Calu3 (cell line): ENCODE data around the gene NRM. TPM values are rescaled to one million over a fixed set of nuclear protein-coding genes. Genes with fewer than 3 reads are reported as not detected.

ENCODE experiments used
- BruUV-seq: library from RNA; stranded (reverse); fragments of 400-500 nt; replicated peaks from 2 replicates; lab custom pipeline; 2021; lab: Mats Ljungman, UMichigan
- CTCF ChIA-PET: fragments of 300-600 bp; sonication (Branson Sonifier 250); formaldehyde crosslinking; loops from one replicate; lab custom pipeline; 2022; ENCODE audit warnings: antibody characterized with exemption; lab: Charles Lee
- DNase-seq: peaks from one replicate; pipeline ENCODE4 v3.0.0; 2022
- H3K27ac Mint-ChIP-seq: one replicate; pipeline ENCODE4 v1.8.0; 2022; ENCODE audit warnings: mixed read lengths; ENCODE audit not compliant: unreplicated experiment
- H3K27me3 Mint-ChIP-seq: one replicate; pipeline ENCODE4 v1.8.0; 2022; ENCODE audit warnings: mixed read lengths; ENCODE audit not compliant: unreplicated experiment
- H3K36me3 Mint-ChIP-seq: one replicate; pipeline ENCODE4 v1.8.0; 2022; ENCODE audit warnings: mild to moderate bottlenecking, moderate library complexity, mixed read lengths; ENCODE audit not compliant: insufficient read depth, unreplicated experiment
- H3K4me1 Mint-ChIP-seq: one replicate; pipeline ENCODE4 v1.8.0; 2022; ENCODE audit warnings: mild to moderate bottlenecking, low read depth, mixed read lengths; ENCODE audit not compliant: unreplicated experiment
- H3K4me3 Mint-ChIP-seq: one replicate; pipeline ENCODE4 v1.8.0; 2022; ENCODE audit warnings: mild to moderate bottlenecking, low read depth, moderate library complexity, mixed read lengths; ENCODE audit not compliant: unreplicated experiment
- H3K9me3 Mint-ChIP-seq: one replicate; pipeline ENCODE4 v1.8.0; 2022; ENCODE audit warnings: low read depth, mixed read lengths; ENCODE audit not compliant: unreplicated experiment
- intact Hi-C: fragments of 100-400 bp; cut with micrococcal nuclease; formaldehyde crosslinking; loops from one replicate; pipeline ENCODE4 v1.10.0; 2022; ENCODE audit not compliant: unreplicated experiment
- total RNA-seq: library from RNA; stranded (reverse); gene quantifications from 2 replicates; pipeline ENCODE4 v1.2.3, GENCODE V29; 2022
- TF ChIP-seq, protein P1 (sequence below): fragments of 200-600 bp; IDR thresholded peaks from one replicate; pipeline ENCODE4 v1.8.0; 2022; ENCODE audit warnings: antibody characterized with exemption; ENCODE audit not compliant: unreplicated experiment

Gene NRM
- total RNA-seq, 1 experiment from 2014 or later: 30.2 TPM

GRCh38 chr6:30732237-30732943, 41.6 kb upstream of the NRM start:
- H3K4me3 Mint-ChIP-seq: no peak overlapping the region
- peaks cover 92% of the 10 kb centered on the region for H3K36me3 Mint-ChIP-seq
- peaks cover 38% of the 10 kb centered on the region for H3K4me1 Mint-ChIP-seq
- no peaks in the 10 kb centered on the region for H3K9me3 Mint-ChIP-seq
- DNase-seq: no peak
- intact Hi-C loops: loop anchor here (5.0 kb wide), 1 partner anchor 355 kb away; no protein-coding TSS in a partner anchor
- BruUV-seq: no TSS peak
- CTCF ChIA-PET: interaction anchor here (0.5 to 2.0 kb wide), 5 partner anchors 26 to 88 kb away, joined by 3 to 50 read pairs (median 10); no protein-coding TSS in a partner anchor
- peak overlapping the region; percentile 44 for H3K27ac Mint-ChIP-seq
- TF ChIP-seq, protein P1, sequence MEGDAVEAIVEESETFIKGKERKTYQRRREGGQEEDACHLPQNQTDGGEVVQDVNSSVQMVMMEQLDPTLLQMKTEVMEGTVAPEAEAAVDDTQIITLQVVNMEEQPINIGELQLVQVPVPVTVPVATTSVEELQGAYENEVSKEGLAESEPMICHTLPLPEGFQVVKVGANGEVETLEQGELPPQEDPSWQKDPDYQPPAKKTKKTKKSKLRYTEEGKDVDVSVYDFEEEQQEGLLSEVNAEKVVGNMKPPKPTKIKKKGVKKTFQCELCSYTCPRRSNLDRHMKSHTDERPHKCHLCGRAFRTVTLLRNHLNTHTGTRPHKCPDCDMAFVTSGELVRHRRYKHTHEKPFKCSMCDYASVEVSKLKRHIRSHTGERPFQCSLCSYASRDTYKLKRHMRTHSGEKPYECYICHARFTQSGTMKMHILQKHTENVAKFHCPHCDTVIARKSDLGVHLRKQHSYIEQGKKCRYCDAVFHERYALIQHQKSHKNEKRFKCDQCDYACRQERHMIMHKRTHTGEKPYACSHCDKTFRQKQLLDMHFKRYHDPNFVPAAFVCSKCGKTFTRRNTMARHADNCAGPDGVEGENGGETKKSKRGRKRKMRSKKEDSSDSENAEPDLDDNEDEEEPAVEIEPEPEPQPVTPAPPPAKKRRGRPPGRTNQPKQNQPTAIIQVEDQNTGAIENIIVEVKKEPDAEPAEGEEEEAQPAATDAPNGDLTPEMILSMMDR: no peak
- H3K27me3 Mint-ChIP-seq: no peaks in the 10 kb centered on the region

- TF ChIP-seq, protein P1: peak; percentile 84
- intact Hi-C loops: loop anchor here (5.0 kb wide), 1 partner anchor 356 kb away; no protein-coding TSS in a partner anchor
- peaks cover 92% of the 10 kb centered on the region for H3K36me3 Mint-ChIP-seq
- H3K27ac Mint-ChIP-seq: peak overlapping the region; percentile 98
- TSS peak; percentile 25 for BruUV-seq
- H3K4me1 Mint-ChIP-seq: peaks cover 22% of the 10 kb centered on the region
- peak overlapping the region; percentile 66 for H3K4me3 Mint-ChIP-seq
- no peaks in the 10 kb centered on the region for H3K9me3 Mint-ChIP-seq
- CTCF ChIA-PET: interaction anchor here (0.6 to 2.0 kb wide), 31 partner anchors 9 to 189 kb away, joined by 3 to 50 read pairs (median 6); partner anchors contain the start of genes ATAT1, C6orf136, DDR1 and DHX16
- no peaks in the 10 kb centered on the region for H3K27me3 Mint-ChIP-seq
- peak; percentile 95 for DNase-seq
Measured at GRCh38 chr6:30730601-30731435, 40.0 kb upstream of the NRM start.

GRCh38 chr6:30727920-30728553, 37.3 kb upstream of the NRM start:
- peaks cover 96% of the 10 kb centered on the region for H3K36me3 Mint-ChIP-seq
- H3K27ac Mint-ChIP-seq: peak overlapping the region; percentile 63
- CTCF ChIA-PET: interaction anchor here (0.7 to 1.8 kb wide), 5 partner anchors 32 to 352 kb away, joined by 3 to 9 read pairs (median 4); no protein-coding TSS in a partner anchor
- H3K4me3 Mint-ChIP-seq: no peak overlapping the region
- intact Hi-C loops: loop anchor here (10.0 kb wide), 2 partner anchors 183 to 243 kb away; partner anchors contain the start of gene HLA-E
- no peak for DNase-seq
- peaks cover 45% of the 10 kb centered on the region for H3K4me1 Mint-ChIP-seq
- TF ChIP-seq, protein P1: no peak
- H3K9me3 Mint-ChIP-seq: no peaks in the 10 kb centered on the region
- H3K27me3 Mint-ChIP-seq: no peaks in the 10 kb centered on the region
- no TSS peak for BruUV-seq
